ENCODE results near the gene ENAH.
A peak's percentile ranks its signal among the peaks of the same experiment; 100 is the strongest.
"Not testable (repeated sequence)": the region's sequence is repeated elsewhere in the genome, so short reads cannot be mapped to it uniquely, and the experiment has no call there.

The ENAH gene

GRCh38 chr1:225638853-225639252, 14.1 kb downstream of the ENAH start:
- no peak for DNase-seq

GRCh38 chr1:225637651-225638199, 15.2 kb downstream of the ENAH start:
- DNase-seq = no peak

GRCh38 chr1:225636992-225637391, 15.9 kb downstream of the ENAH start:
- DNase-seq = not testable (repeated sequence)

GRCh38 chr1:225635649-225636048, 17.3 kb downstream of the ENAH start:
- no peak for DNase-seq

GRCh38 chr1:225632836-225633235, 20.1 kb downstream of the ENAH start:
- not testable (repeated sequence) for DNase-seq

GRCh38 chr1:225631021-225631663, 21.8 kb downstream of the ENAH start:
- DNase-seq = no peak

- DNase-seq = no peak
These were observed 23.4 kb downstream of the ENAH start for GRCh38 chr1:225629483-225629882.

GRCh38 chr1:225628794-225629193, 24.1 kb downstream of the ENAH start:
- DNase-seq = not testable (repeated sequence)

- no peak for DNase-seq
These were observed 25.5 kb downstream of the ENAH start for GRCh38 chr1:225627304-225627947.

GRCh38 chr1:225626698-225627097, 26.2 kb downstream of the ENAH start:
- DNase-seq = no peak

GRCh38 chr1:225617956-225618355, 35.0 kb downstream of the ENAH start:
- DNase-seq = no peak

GRCh38 chr1:225617479-225617878, 35.4 kb downstream of the ENAH start:
- DNase-seq = no peak

- DNase-seq = not testable (repeated sequence)
These were observed 37.5 kb downstream of the ENAH start for GRCh38 chr1:225615403-225615790.

- DNase-seq = no peak
These were observed 39.9 kb downstream of the ENAH start for GRCh38 chr1:225613006-225613405.

GRCh38 chr1:225612287-225612686, 40.6 kb downstream of the ENAH start:
- no peak for DNase-seq

- DNase-seq = peak; percentile 40
These were observed 41.2 kb downstream of the ENAH start for GRCh38 chr1:225611537-225612223.

GRCh38 chr1:225610539-225610938, 42.4 kb downstream of the ENAH start:
- no peak for DNase-seq

- no peak for DNase-seq
These were observed 44.7 kb downstream of the ENAH start for GRCh38 chr1:225608014-225608796.

GRCh38 chr1:225607355-225607754, 45.6 kb downstream of the ENAH start:
- DNase-seq = peak; percentile 27

GRCh38 chr1:225603538-225604354, 49.2 kb downstream of the ENAH start:
- no peak for DNase-seq

GRCh38 chr1:225602590-225603206, 50.2 kb downstream of the ENAH start:
- DNase-seq = no peak
